ENCODE results near the gene ACADVL.
"Not testable (repeated sequence)": the region's sequence is repeated elsewhere in the genome, so short reads cannot be mapped to it uniquely, and the experiment has no call there.

The ACADVL gene

DNA sequence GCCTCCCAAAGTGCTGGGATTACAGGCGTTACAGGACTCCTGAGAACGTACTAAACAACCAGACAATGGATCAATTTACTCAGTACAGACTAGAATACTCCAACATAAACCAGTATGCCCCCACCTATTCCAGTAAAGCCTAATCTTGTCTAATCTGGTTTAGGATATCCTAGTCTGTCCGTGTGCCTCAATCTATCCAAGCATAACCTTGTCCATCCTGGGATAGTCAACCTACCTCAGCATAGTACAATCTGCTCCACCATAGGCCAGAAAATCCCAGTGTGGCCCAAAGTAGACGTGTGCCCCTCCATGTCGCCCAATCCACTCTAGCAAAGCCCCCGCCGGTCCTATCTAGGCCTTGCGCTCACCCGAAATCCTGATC is 14.0 kb downstream of the ACADVL start:
- FAIRE-seq (no peak), DNase-seq (ENCODE audit: insufficient read length, low spot score) (no peak)

- DNase-seq (ENCODE audit: insufficient read length, low spot score) = peak; percentile 94
- FAIRE-seq = peak; percentile 98
These were observed 14.6 kb downstream of the ACADVL start, which contains the start of gene DVL2 for GRCh38 chr17:7234083-7234951. TSS of gene DVL2 (minus strand) at chr17:7234517. CDS start at chr17:7234262, 255 bp downstream.

- no peak for FAIRE-seq
These were observed 16.2 kb downstream of the ACADVL start for GRCh38 chr17:7235693-7236665.

GRCh38 chr17:7236808-7237207 is 17.1 kb downstream of the ACADVL start:
- FAIRE-seq (no peak), DNase-seq (ENCODE audit: insufficient read length, low spot score) (no peak)

More at GRCh38 chr17:7235693-7236665, 16.2 kb downstream of the ACADVL start:
- no peak for DNase-seq (ENCODE audit: insufficient read length, low spot score)

GRCh38 chr17:7237266-7237760 is 17.6 kb downstream of the ACADVL start:
- peak; percentile 18 for FAIRE-seq
- DNase-seq (ENCODE audit: insufficient read length, low spot score) = no peak

GRCh38 chr17:7237761-7238419 is 18.2 kb downstream of the ACADVL start:
- FAIRE-seq (no peak), DNase-seq (ENCODE audit: insufficient read length, low spot score) (no peak)

GRCh38 chr17:7238420-7239090 is 18.8 kb downstream of the ACADVL start:
- FAIRE-seq (peak; percentile 45), DNase-seq (ENCODE audit: insufficient read length, low spot score) (no peak)

DNA sequence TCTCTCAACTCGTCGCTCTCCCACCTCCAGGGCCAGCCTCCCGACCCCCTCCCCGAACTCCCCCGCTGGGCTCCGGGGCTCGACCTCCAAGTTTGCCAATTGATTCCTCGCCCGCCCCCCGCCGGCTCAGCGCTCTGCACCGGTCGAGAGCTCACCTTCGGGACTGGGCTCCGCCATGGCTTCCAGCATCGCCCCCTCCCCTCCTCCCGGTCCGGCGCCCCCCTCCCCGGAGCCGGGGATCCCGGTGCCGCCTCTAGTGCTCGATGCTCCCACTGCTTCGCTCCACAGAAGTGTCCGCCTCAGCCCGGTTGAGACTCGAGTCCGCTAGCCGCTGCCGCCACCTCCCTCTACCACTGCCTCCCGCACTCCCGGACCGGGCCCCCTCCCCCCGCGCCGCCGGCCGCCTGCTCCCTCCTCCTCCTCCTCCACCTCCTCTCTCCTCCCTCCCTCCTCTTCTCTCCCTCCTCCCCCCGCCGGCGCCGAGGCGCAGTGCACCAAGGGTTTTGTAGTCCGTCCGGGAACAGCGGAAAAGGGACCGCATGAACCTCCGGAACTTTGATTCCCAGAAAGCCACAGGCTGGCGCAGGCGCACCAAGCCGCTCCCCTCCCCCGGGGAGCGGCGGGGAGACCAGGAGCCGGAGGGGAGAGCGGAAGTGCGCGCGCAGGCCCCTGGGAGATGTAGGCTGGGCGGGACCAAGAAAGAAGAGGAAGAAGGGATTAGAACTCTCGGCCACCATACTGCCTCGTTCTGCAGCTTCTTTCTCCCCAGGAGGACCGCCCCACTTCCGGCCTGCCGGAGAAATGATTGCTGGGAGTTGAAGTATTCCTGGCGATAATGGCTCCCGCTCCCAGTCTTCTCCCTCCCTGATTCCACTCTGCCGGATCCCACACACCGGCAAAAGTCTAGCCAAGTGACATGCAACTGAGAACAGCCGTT is 19.6 kb downstream of the ACADVL start, which contains the start of gene PHF23:
Gene PHF23 (minus strand): TSS at position 367 of the 937 bp plus-strand sequence. CDS start 178 bp downstream, at position 189.
- FAIRE-seq = peak; percentile 100
- peak; percentile 85 for DNase-seq (ENCODE audit: insufficient read length, low spot score)

DNA sequence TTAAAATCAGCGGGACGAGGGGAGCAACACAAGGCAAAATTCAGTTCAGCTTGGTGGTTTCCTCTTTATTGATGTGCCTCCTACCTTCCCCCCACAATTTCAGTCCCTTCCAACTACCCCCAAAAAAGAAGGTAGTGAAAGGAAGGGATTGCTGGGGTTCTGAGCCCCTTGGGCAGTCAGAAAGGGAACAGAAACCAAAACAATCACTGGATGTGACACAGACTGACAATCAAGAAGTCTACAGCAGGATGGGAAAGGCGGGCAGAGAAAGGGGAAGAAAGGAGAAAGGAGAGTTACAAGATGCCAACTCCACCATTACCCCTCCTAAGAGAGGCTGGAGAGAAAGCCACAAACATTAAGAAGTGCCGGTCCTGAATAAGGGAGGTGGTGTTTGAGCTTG is 20.6 kb downstream of the ACADVL start:
- DNase-seq (ENCODE audit: insufficient read length, low spot score) (no peak), FAIRE-seq (peak; percentile 81)

DNA sequence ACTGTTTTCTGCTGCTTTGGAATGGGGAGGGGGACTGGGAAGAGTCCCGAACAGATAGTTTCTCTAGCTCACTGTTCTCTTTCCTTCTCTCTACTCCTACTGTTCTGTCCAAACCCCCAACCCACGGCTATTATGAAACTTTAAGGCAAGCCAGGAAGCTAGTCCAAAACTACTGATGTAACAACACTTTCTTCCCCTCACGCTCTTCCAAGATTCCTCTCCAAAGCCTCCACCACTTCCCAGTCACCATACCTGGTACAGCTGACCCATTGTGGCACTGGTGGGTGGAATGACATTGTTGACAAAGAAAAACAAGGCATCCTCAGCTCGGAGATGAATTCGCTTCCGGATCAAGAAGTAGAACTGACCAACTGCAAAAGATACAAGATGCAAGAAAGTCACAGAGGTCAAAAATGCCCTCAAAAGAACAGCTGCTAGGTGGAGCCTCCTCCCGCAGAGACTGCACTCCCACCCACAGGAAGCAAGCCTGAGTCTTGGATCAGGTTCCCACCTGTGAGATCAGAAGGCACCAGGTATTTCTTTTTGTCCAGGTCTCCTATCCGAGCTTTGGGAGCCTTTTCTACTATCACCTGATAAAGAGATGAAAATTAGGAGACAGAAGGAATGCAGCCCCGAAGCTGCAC is 21.5 kb downstream of the ACADVL start:
- FAIRE-seq = peak; percentile 31
- no peak for DNase-seq (ENCODE audit: insufficient read length, low spot score)

- DNase-seq (ENCODE audit: insufficient read length, low spot score) = no peak
These were observed 22.3 kb downstream of the ACADVL start, which contains the start of gene GABARAP for GRCh38 chr17:7241783-7242716. TSS of gene GABARAP (minus strand) at chr17:7242449. CDS start at chr17:7242330, 119 bp downstream.

GRCh38 chr17:7242717-7243452 is 23.1 kb downstream of the ACADVL start:
- DNase-seq (ENCODE audit: insufficient read length, low spot score) (no peak), FAIRE-seq (peak; percentile 95)

More at GRCh38 chr17:7241783-7242716, 22.3 kb downstream of the ACADVL start, which contains the start of gene GABARAP:
- no peak for FAIRE-seq

DNA sequence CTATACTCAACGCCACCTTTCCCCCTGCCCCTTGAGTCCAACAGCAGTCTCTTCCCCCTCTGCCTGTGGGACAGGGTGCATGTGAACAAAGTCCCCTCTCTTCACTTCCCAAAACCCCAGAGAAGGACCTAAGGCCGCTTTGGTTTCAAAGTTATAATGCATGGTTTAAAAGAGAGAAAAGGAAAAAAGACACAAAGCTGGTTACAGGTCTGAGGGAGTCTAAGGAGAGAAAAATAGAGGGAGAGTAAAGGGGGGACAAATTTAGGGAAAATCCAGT is 23.7 kb downstream of the ACADVL start:
- peak; percentile 54 for FAIRE-seq
- no peak for DNase-seq (ENCODE audit: insufficient read length, low spot score)

DNA sequence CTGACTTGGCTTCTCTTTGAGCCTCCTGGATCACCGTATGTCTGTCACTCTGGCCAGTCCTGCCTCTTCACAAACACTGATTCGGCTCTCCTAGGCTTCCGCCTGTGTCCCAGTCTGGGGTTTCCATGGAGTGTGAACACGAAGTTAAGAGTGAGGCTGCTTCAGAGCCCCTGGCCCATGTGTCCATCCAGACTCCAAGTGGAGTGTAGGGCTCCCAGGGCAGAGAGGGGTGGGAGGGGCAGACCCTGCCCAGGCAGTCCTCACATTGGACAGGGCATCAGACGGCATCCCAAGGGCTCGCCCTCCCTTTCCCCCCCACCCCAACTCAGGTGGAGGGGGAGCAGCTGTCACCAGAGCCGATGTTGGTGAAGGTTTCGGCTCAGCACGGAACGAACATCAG is 24.1 kb downstream of the ACADVL start:
- DNase-seq (ENCODE audit: insufficient read length, low spot score); FAIRE-seq: not testable (repeated sequence)

DNA sequence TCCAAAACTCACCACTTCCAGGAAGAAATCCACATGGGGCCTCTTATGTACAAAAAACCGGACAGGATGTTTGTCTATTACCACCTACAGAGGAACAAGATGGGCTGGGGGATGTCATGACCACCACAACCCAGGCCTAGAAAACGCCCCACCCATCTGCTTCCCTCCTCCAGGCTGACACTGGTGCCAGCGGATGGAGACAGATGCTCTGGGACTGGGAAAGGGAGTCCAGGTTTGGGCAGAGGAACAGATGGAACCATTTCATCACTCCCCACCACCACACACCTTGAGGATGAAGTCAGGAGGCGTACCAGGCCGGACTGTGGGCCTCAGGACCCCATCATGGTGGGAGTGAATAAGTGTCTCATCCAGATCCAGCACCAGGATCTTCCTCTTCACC is 27.0 kb downstream of the ACADVL start:
- DNase-seq (ENCODE audit: insufficient read length, low spot score) (no peak), FAIRE-seq (no peak)

GRCh38 chr17:7248796-7249195 is 29.1 kb downstream of the ACADVL start:
- DNase-seq (ENCODE audit: insufficient read length, low spot score) (no peak), FAIRE-seq (no peak)
